Measurements from ENCODE around the gene PPP2R2C. TPM values are rescaled to one million over a fixed set of nuclear protein-coding genes. Genes with fewer than 3 reads are reported as not detected.

PPP2R2C gene
- total and polyA plus RNA-seq, 9 of the 15 experiments (the other 6 are each of a cell fraction or from before 2014, with no cell fraction given): 0.04 to 0.06 TPM; not detected in 7

DNA sequence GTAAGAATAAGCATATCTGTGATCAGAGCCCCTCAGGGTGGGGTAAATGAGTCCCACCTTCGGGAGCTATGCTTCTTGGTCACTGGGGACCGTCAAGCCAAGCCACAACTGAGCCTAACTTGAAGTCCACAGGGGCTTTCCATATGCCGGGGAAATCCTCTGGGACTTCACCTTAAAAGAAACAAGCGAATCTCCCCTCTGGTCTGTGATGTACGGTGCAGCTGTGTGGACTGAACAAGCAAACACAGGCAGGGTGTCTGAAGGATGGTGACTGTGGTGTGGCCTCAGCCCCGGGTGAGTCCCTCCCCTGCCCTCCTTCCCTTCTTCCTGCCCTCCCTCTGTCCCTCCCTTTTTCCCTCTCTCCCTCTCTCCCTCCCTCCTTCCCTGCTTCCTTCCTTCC lies 29.7 kb upstream of the PPP2R2C start (continued):
- TF ChIP-seq TAF7 (tag; IDR thresholded peaks at IDR 0.05): no peak
- TF ChIP-seq ZNF384 (IDR thresholded peaks at IDR 0.05; ENCODE audit: low read depth, low read length): no peak

- Histone ChIP-seq H3K4me1 (replicated peaks in 1 of 2; ENCODE audit: control insufficient read depth in 2 of 2, insufficient read depth in 2 of 2, low read length in 2 of 2) (no peaks in the 10 kb centered on the region), H3K27me3 (ENCODE audit: control insufficient read depth in 2 of 2, insufficient read depth in 2 of 2, low read length in 2 of 2) (peaks cover 0 to 18% of the 10 kb centered on the region in 2 experiments; a peak in 1 of 5 replicates), H3K27ac (ENCODE audit: extremely low read depth, low read depth, low read length) (no peak overlapping the region), H3K4me2 (ENCODE audit: insufficient read depth, low read length) (no peak overlapping the region), H2AFZ (ENCODE audit: low read depth, low read length) (no peak overlapping the region), H3K36me3 (ENCODE audit: control insufficient read depth, insufficient read depth, low read length) (no peaks in the 10 kb centered on the region), H3K9me1 (ENCODE audit: control insufficient read depth, insufficient read depth, low read length) (no peaks in the 10 kb centered on the region), H3K9me3 (replicated peaks; ENCODE audit: control insufficient read depth, insufficient read depth, low read depth, low read length) (no peaks in the 10 kb centered on the region), H4K20me1 (replicated peaks; ENCODE audit: control insufficient read depth, insufficient read depth, low read length) (no peaks in the 10 kb centered on the region; the same call in 1 of the 2 replicates), H3K79me2 (ENCODE audit: control insufficient read depth, insufficient read depth, low read length) (no peaks in the 10 kb centered on the region), H3K9ac (ENCODE audit: insufficient read depth in 1 of 2, low read depth in 2 of 2, low read length in 2 of 2) (no peak overlapping the region), H3K4me3 (no peak overlapping the region)
- TF ChIP-seq USF2 (CRISPR knock-in tag; IDR thresholded peaks at IDR 0.05): no peak
- TF ChIP-seq HDAC3 (IDR thresholded peaks at IDR 0.05; ENCODE audit: borderline replicate concordance, partially characterized antibody): no peak
- no peak for TF ChIP-seq KDM4B (IDR thresholded peaks at IDR 0.05; ENCODE audit: borderline replicate concordance in 2 of 2, low read depth in 1 of 2)
- ChIA-PET POLR2A (no interaction called here), CTCF (ENCODE audit: low intra/inter-chr PET ratio) (no interaction called here)
- 2% methylated on average over 4 of the region's 4 CpGs for WGBS (ENCODE audit: insufficient coverage, low coverage, missing lambda C conversion rate)
- in situ Hi-C loops (cut with MboI): no loop called here
- intact Hi-C loops (cut with micrococcal nuclease): no loop called here
- DNase-seq (ENCODE audit: extremely low read depth in 1 of 4, low spot score in 3 of 4) (no peak), FAIRE-seq (no peak), ATAC-seq (no peak)
- BruUV-seq (replicated peaks): no TSS peak
Observed at GRCh38 chr4:6501171-6501570, 28.8 kb upstream of the PPP2R2C start.
